LNCaP clone FGC (cell line): Measurements from ENCODE around the gene ADCYAP1R1.
A peak's percentile ranks its signal among the peaks of the same experiment; 100 is the strongest.

Experiments
- DNase-seq: peaks from one replicate; pipeline ENCODE4 v3.0.0-alpha.2; 2011; ENCODE audit warnings: low read depth
- H3K4me3 ChIP-seq: 2 replicates; pipeline ENCODE4 v1.5.1; 2011; ENCODE audit warnings: mild to moderate bottlenecking, low read depth, low read length, control low read depth
- TF ChIP-seq, protein P1 (sequence below): IDR thresholded peaks from 2 replicates; pipeline ENCODE4 v1.5.1; 2012; ENCODE audit warnings: mild to moderate bottlenecking; ENCODE audit not compliant: control insufficient read depth, insufficient read depth; ENCODE audit errors: extremely low read depth

ADCYAP1R1 gene

DNA sequence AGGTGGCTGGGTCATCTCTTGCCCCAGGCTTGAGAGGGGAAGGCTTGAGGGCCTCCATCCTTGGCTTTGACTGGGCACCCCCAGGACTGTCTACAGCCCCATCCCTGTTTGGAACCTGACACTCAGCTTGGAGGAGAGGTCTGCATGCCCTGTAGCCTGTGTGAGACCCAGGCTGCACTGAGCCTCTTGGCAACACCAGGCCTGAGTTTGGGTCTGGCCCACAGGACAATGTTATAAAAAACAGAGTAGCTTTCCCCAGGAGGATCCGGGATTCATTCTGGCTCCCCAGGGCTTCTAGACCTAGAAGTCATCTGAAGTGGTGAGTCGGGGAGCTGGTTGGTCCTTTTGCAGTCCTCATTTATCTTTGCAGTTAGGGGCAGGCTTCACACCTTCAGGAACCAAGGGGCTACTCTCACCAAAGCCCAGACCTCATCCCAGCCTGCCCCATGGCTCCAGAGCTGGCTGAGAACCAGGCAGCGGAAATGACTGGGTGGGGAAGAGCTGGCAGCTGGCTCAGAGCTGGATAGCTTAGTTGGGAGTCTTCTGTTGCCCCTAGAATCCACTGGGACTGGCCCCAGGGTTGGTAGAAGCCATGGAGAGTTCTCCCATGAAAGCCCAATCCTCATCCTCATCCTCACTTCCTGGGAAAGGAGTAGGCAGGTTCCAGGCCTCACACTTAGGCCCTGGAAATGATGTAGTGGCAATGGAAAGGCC, 68.8 kb downstream of the ADCYAP1R1 start:
- DNase-seq = no peak
- TF ChIP-seq, protein P1, sequence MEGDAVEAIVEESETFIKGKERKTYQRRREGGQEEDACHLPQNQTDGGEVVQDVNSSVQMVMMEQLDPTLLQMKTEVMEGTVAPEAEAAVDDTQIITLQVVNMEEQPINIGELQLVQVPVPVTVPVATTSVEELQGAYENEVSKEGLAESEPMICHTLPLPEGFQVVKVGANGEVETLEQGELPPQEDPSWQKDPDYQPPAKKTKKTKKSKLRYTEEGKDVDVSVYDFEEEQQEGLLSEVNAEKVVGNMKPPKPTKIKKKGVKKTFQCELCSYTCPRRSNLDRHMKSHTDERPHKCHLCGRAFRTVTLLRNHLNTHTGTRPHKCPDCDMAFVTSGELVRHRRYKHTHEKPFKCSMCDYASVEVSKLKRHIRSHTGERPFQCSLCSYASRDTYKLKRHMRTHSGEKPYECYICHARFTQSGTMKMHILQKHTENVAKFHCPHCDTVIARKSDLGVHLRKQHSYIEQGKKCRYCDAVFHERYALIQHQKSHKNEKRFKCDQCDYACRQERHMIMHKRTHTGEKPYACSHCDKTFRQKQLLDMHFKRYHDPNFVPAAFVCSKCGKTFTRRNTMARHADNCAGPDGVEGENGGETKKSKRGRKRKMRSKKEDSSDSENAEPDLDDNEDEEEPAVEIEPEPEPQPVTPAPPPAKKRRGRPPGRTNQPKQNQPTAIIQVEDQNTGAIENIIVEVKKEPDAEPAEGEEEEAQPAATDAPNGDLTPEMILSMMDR = no peak

DNA sequence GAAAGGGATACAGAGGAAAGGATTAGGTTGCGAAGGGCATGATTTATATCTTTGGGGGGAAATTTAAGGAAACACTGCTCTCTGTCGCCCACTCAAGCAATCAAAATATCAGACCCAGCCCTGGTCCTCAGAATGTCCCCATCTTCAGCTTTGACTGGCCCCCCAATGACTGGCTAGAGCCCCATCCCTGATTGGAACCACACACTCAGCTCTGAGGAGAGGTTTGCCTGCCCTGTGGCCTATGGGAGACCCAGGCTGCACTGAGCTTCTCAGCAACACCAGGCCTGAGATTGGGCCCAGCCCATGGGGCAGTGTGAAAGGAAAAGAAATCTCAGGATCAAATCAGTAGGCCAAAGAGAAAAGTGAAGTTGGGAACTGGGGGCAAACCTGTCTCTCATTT, 69.5 kb downstream of the ADCYAP1R1 start:
- TF ChIP-seq, protein P1 = no peak
- no peak for DNase-seq
- H3K4me3 ChIP-seq = no peak overlapping the region

More for the DNA sequence above, 68.8 kb downstream of the ADCYAP1R1 start:
- no peak overlapping the region for H3K4me3 ChIP-seq

DNA sequence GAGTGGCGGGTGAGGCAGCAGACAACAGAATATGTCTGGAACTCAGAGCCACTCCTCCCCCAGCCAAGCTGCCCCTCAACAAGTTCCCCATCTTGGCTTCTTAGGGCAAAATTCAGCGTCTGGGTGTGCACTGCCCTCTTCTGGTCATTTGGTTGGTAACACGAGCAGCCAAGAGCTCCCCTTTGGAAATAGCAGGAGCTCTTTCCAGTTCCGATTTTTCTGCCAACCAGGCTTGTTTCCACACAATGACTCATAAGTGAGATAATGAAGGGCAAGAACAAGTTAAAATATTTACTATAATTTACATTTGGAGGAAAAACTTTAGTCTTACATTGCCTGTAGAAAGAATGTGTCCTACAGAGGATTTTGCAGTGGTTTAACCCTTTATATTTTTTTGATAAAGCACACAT, 70.5 kb downstream of the ADCYAP1R1 start:
- TF ChIP-seq, protein P1 = peak; percentile 87
- DNase-seq = peak; percentile 35
- H3K4me3 ChIP-seq = no peak overlapping the region

DNA sequence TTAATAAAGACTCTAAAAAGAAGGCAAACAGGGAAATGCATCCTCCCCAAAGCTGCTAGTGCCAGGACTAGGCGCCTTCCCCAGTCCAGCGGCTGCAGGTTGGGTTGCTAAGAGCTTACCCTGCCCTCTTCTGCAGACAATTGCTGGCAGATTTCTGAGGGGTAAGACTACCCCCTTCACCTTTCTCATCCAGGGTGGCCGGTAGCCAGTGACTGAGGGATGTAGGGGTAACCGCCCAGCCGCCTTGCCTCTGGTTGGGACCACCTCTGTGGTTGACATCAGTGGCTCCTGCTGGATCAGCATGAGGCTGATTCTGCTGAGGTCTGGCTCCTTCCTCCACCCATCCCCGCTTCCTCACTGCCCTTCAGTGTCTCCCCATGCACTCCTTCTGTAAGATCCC, 71.2 kb downstream of the ADCYAP1R1 start:
- TF ChIP-seq, protein P1 = no peak
- H3K4me3 ChIP-seq = no peak overlapping the region
- DNase-seq = no peak

DNA sequence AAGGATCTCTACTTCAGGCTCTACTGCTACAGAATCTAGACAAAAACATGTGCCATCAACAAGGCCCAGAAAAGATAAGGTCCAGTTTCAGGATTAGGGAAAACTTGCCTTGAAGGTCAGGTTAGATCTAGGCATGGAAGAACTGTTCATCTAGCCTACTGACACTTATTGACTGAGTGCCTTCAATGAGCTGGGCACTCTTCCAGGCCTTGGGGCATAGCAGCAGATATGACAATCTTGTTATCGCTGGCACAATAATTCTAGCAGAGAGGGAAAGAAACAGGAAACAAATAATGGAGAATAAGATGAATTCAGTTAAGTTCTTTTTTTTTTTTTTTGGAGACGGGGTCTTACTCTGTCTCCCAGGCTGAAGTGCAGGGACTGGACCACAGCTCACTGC, 71.6 kb downstream of the ADCYAP1R1 start:
- no peak overlapping the region for H3K4me3 ChIP-seq
- DNase-seq = no peak
- TF ChIP-seq, protein P1 = no peak

DNA sequence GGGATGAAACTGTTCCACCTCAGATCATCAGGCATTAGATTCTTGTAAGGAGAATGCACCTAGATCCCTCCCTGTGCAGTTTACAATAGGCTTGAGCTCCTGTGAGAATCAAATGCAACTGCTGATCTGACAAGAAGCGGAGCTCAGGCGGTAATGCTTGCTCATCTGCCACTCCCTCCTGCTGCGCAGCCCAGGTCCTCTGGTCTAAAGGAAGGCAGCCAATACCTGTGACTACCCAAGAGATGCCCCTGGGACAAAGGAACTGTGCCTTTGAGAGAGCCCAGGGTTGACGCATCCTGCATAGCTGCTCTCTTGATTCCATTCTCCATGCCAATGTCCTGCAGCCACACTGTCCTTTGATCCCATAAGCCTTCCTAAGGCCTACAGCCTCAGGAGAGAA, 73.1 kb downstream of the ADCYAP1R1 start:
- TF ChIP-seq, protein P1 = no peak
- no peak overlapping the region for H3K4me3 ChIP-seq
- no peak for DNase-seq

DNA sequence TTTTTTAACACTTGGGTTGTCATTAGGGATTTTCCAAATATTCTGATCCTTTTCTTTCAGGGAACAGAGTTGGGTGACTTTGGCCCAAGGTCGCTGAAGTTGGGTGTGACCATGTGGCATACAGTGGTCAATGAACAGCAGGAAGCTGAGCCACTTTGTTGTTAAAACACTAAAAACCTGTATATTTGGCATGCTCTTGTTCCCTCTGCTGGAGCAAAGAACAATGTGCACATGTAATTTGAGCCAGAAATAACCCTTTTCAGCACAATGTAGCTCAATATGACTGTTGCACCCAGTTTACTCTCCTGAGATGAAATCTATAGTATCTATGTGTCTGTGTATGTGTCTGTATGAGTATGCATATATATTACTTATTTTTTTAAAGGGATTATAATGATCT, 74.9 kb downstream of the ADCYAP1R1 start:
- no peak for DNase-seq
- no peak overlapping the region for H3K4me3 ChIP-seq
- TF ChIP-seq, protein P1 = no peak
